ENCODE results near the gene ZNF462.
"Not testable (repeated sequence)": the region's sequence is repeated elsewhere in the genome, so short reads cannot be mapped to it uniquely, and the experiment has no call there.

The ZNF462 gene

GRCh38 chr9:106862821-106863720 is at the start of gene ZNF462:
Gene ZNF462 (plus strand): TSS chr9:106863166. CDS start chr9:106923384, 60,218 bp downstream.
- no peak for DNase-seq (ENCODE audit: low read depth)

GRCh38 chr9:106816524-106816923 is 46.4 kb upstream of the ZNF462 start:
- DNase-seq (ENCODE audit: low read depth) = no peak

- DNase-seq (ENCODE audit: low read depth) = no peak
Observed at GRCh38 chr9:106818034-106818433, 44.9 kb upstream of the ZNF462 start.

GRCh38 chr9:106820866-106821265 is 42.1 kb upstream of the ZNF462 start:
- DNase-seq (ENCODE audit: low read depth) = no peak

GRCh38 chr9:106828070-106828469 is 34.9 kb upstream of the ZNF462 start:
- DNase-seq (ENCODE audit: low read depth) = no peak

GRCh38 chr9:106828965-106829364 is 34.0 kb upstream of the ZNF462 start:
- DNase-seq (ENCODE audit: low read depth) = no peak

GRCh38 chr9:106829666-106830408 is 33.1 kb upstream of the ZNF462 start:
- no peak for DNase-seq (ENCODE audit: low read depth)

- no peak for DNase-seq (ENCODE audit: low read depth)
Observed at GRCh38 chr9:106830527-106831150, 32.3 kb upstream of the ZNF462 start.

GRCh38 chr9:106834888-106835287 is 28.1 kb upstream of the ZNF462 start:
- no peak for DNase-seq (ENCODE audit: low read depth)

- DNase-seq (ENCODE audit: low read depth) = no peak
Observed at GRCh38 chr9:106835840-106836239, 27.1 kb upstream of the ZNF462 start.

GRCh38 chr9:106843371-106843770 is 19.6 kb upstream of the ZNF462 start:
- no peak for DNase-seq (ENCODE audit: low read depth)

GRCh38 chr9:106846307-106846706 is 16.7 kb upstream of the ZNF462 start:
- DNase-seq (ENCODE audit: low read depth) = no peak

- no peak for DNase-seq (ENCODE audit: low read depth)
Observed at GRCh38 chr9:106846857-106847256, 16.1 kb upstream of the ZNF462 start.

GRCh38 chr9:106851640-106852039 is 11.3 kb upstream of the ZNF462 start:
- DNase-seq (ENCODE audit: low read depth) = not testable (repeated sequence)

- DNase-seq (ENCODE audit: low read depth) = no peak
Observed at GRCh38 chr9:106857811-106858470, 5.0 kb upstream of the ZNF462 start.

GRCh38 chr9:106859957-106860720 is 2.8 kb upstream of the ZNF462 start:
- no peak for DNase-seq (ENCODE audit: low read depth)

- DNase-seq (ENCODE audit: low read depth) = no peak
Observed at GRCh38 chr9:106860721-106861639, 2.0 kb upstream of the ZNF462 start.

- no peak for DNase-seq (ENCODE audit: low read depth)
Observed at GRCh38 chr9:106861640-106862109, 1.3 kb upstream of the ZNF462 start.

- no peak for DNase-seq (ENCODE audit: low read depth)
Observed at GRCh38 chr9:106862110-106862820, 701 bp upstream of the ZNF462 start.

Measured in CMK (cell line).